Left ventricle myocardium inferior (tissue), 1 donor: ENCODE data around the gene PARD6G. TPM values are rescaled to one million over a fixed set of nuclear protein-coding genes. Genes with fewer than 3 reads are reported as not detected.
A peak's percentile ranks its signal among the peaks of the same experiment; 100 is the strongest.

Source experiments
- DNase-seq: peaks from one replicate; pipeline ENCODE4 v3.0.0-alpha.2; 2020
- H3K27ac ChIP-seq: fragments of 200-600 bp; replicated peaks from 2 replicates; pipeline ENCODE4 v1.8.0; 2021
- H3K27me3 ChIP-seq: fragments of 200-600 bp; 2 replicates; pipeline ENCODE4 v1.8.0; 2021; ENCODE audit warnings: low read depth
- H3K36me3 ChIP-seq: fragments of 200-600 bp; 2 replicates; pipeline ENCODE4 v1.8.0; 2021
- H3K4me1 ChIP-seq: fragments of 200-600 bp; 2 replicates; pipeline ENCODE4 v1.8.0; 2021
- H3K4me3 ChIP-seq: fragments of 200-600 bp; 2 replicates; pipeline ENCODE4 v1.8.0; 2021; ENCODE audit warnings: mild to moderate bottlenecking, moderate library complexity
- H3K9me3 ChIP-seq: fragments of 200-600 bp; replicated peaks from 2 replicates; pipeline ENCODE4 v1.8.0; 2021
- intact Hi-C: fragments of 100-400 bp; cut with micrococcal nuclease; formaldehyde crosslinking; loops from one replicate; pipeline ENCODE4 v1.11.0; 2022
- total RNA-seq: library from RNA; stranded (reverse); fragmentation: NEBNext Ultra II Directional; extraction: Animal tissue kit (Norgen Biotek cat#: 25700); gene quantifications from one replicate; pipeline ENCODE4 v1.2.1, GENCODE V29; 2021
- TF ChIP-seq, protein P1 (sequence below): fragments of 200-600 bp; IDR thresholded peaks from 2 replicates; pipeline ENCODE4 v1.8.0; 2021; ENCODE audit warnings: antibody characterized with exemption, mild to moderate bottlenecking, borderline replicate concordance
- donor health status: DM: no; HTN: yes; CAD: no; lungs with severe emphysema.

Gene PARD6G
- total RNA-seq, 1 donor from 2014 or later = 2.0 TPM

DNA sequence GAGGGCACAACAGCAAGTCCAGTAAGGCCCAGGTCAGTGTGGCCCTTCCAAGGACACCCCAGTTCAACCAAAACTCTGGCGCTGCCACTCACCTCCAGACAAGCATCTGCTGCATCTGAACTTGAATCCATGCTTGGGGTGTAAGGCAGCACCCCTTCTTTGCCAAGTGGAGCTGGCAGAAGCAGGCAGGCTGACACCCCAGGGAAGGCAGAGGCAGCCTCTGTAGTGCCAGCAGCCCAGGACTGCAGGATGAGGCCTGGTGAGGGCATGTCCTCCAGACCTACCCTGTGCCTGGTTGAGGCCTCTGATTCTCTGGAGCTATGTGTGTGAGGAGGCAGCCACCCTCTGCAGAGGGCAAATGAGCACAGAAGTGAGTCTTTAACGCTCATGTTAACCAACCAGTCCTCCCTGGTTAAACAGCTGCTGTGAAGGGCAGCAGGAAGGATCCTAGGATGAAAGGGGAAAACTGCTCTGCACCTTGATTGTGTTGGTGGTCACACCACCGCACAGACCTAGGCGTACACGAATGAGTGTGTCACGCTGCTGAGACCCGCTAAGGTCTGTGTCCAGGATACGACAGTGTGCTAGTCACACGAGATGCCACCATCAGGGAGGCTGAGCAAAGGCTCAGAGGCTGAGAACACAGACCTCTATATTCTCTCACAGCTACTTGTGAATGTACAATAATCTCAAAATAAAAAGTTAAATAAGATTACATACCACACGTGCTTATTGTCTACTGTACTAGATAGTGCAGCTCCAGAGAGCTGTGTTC is 2.2 kb downstream of the PARD6G start:
- TF ChIP-seq, protein P1, sequence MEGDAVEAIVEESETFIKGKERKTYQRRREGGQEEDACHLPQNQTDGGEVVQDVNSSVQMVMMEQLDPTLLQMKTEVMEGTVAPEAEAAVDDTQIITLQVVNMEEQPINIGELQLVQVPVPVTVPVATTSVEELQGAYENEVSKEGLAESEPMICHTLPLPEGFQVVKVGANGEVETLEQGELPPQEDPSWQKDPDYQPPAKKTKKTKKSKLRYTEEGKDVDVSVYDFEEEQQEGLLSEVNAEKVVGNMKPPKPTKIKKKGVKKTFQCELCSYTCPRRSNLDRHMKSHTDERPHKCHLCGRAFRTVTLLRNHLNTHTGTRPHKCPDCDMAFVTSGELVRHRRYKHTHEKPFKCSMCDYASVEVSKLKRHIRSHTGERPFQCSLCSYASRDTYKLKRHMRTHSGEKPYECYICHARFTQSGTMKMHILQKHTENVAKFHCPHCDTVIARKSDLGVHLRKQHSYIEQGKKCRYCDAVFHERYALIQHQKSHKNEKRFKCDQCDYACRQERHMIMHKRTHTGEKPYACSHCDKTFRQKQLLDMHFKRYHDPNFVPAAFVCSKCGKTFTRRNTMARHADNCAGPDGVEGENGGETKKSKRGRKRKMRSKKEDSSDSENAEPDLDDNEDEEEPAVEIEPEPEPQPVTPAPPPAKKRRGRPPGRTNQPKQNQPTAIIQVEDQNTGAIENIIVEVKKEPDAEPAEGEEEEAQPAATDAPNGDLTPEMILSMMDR = no peak
- peaks cover 20% of the 10 kb centered on the region for H3K4me1 ChIP-seq
- H3K27ac ChIP-seq = no peak overlapping the region
- intact Hi-C loops = no loop called here
- H3K27me3 ChIP-seq = peaks cover 21% of the 10 kb centered on the region
- no peaks in the 10 kb centered on the region for H3K36me3 ChIP-seq
- H3K9me3 ChIP-seq = no peaks in the 10 kb centered on the region
- no peak for DNase-seq
- peak overlapping the region; percentile 87 for H3K4me3 ChIP-seq

- DNase-seq = no peak
- no peak overlapping the region for H3K4me3 ChIP-seq
- TF ChIP-seq, protein P1 = no peak
- H3K9me3 ChIP-seq = no peaks in the 10 kb centered on the region
- H3K36me3 ChIP-seq = no peaks in the 10 kb centered on the region
- peaks cover 21% of the 10 kb centered on the region for H3K27me3 ChIP-seq
- no peak overlapping the region for H3K27ac ChIP-seq
- H3K4me1 ChIP-seq = peaks cover 20% of the 10 kb centered on the region
- intact Hi-C loops = no loop called here
These were observed 3.1 kb downstream of the PARD6G start for GRCh38 chr18:80244167-80244566.

DNA sequence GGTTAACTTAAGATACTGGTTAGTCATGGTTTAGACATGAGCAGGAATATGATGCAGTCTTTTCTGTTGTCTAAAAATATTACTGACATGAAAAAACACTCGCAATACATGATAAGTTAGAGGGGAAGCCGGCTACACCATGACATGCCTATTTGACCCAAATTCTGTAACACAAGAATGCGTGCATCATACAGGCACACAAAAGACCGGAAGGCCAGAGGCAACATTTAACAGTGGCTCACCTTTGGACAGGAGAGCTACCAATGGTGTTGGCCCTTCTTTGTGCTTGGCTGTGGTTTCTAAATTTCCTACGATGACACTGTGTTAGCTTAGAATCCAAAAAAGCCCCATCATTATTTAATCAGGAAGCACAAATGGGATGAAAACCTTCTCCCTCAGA is 4.1 kb downstream of the PARD6G start:
- intact Hi-C loops = no loop called here
- DNase-seq = no peak
- no peak overlapping the region for H3K27ac ChIP-seq
- peaks cover 21% of the 10 kb centered on the region for H3K27me3 ChIP-seq
- no peaks in the 10 kb centered on the region for H3K9me3 ChIP-seq
- TF ChIP-seq, protein P1 = no peak
- no peaks in the 10 kb centered on the region for H3K36me3 ChIP-seq
- no peak overlapping the region for H3K4me3 ChIP-seq
- H3K4me1 ChIP-seq = peaks cover 20% of the 10 kb centered on the region

DNA sequence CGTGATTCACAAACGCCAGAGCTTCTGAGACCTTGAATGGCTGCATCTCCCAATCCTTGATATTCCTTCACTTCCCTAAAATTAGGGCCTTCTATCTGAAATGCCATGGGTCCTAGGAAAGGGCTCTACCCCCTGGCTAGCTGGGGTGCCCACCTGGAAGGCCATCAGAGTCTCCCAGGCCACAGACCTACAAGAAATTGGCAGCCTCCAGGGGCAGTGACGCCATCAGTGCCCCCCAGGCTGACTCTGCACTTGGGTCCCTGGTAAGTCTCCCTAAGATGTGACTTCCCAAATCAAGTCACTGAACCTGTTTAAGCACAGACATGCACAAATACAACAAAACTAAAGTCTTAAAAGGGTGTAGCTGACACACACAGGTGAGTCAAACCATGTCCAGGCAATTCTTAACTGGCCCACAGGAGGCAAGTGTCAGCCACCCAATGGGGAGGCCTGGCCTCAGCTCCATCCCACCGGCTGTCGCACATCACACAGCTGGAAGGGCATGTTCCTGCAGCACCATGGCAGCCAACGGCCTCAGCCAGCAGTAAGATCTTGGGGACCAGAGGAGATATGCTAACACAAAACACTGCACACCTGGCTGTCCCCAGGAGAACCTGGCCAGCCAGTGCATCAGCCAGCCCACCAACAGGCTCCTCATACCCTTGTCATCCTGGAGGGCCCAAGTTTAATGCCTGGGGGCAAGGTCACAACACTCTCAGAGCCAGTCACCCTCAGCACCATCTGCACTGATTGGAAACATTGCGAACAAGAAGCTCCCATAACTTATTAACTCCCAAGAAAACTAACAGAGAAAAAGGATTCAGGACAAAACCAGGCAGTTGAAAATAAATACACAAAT is 5.2 kb downstream of the PARD6G start:
- Histone ChIP-seq H3K27ac (no peak overlapping the region), H3K4me3 (no peak overlapping the region), H3K9me3 (peaks cover 3% of the 10 kb centered on the region), H3K27me3 (peaks cover 20% of the 10 kb centered on the region), H3K36me3 (no peaks in the 10 kb centered on the region), H3K4me1 (peaks cover 14% of the 10 kb centered on the region)
- DNase-seq = no peak
- TF ChIP-seq, protein P1 = no peak
- intact Hi-C loops = no loop called here

DNA sequence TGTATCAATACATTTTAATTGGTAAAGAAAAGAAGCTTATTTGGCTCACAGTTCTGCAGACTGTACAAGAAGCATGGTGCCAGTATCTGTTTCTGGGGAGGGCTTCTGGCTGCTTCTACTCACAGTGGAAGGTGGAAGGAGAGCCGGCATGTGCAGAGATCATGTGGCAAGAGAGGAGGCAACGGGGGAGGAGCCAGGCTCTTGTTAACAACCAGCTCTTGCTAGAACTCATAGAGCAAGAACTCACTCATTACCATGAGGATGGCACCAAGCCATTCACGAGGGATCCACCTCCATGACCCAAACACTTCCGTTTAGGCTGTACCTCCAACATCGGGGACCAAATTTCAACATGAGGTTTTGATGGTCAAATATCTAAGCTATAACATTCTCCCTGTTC is 7.5 kb downstream of the PARD6G start:
- no peak for DNase-seq
- intact Hi-C loops = no loop called here
- TF ChIP-seq, protein P1 = no peak
- H3K27ac ChIP-seq = no peak overlapping the region
- H3K4me3 ChIP-seq = no peak overlapping the region
- H3K4me1 ChIP-seq = no peaks in the 10 kb centered on the region
- H3K27me3 ChIP-seq = peaks cover 3% of the 10 kb centered on the region
- peaks cover 9% of the 10 kb centered on the region for H3K9me3 ChIP-seq
- no peaks in the 10 kb centered on the region for H3K36me3 ChIP-seq
